ENCODE data around the gene ZBTB40. TPM values are rescaled to one million over a fixed set of nuclear protein-coding genes. Genes with fewer than 3 reads are reported as not detected.

The ZBTB40 gene
- total and polyA plus RNA-seq, 10 of the 15 experiments (the other 5 are each of a cell fraction or from before 2014, with no cell fraction given) = 1.9 to 14.4 (median 9.0) TPM

DNA sequence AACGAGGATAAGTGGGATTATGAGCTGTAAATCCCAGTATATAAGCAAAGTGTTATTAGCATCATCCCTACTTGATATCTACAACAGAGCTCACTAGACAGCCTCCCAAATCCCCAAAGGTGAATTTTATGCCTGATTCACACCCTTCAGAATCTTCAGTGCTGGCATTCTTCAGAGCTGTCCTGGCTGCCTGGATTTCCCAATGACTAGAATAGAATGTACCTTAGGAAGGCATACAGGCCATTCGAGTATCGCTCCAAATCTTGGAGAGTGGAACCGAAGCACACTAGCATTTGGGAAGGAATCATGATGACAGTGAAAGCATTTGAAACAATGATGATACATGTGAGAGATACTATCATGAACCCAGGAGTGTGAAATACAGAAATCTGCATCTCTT is 22.3 kb downstream of the ZBTB40 start:
- no peak overlapping the region for H2AFZ ChIP-seq (ENCODE audit: control insufficient read depth, low read depth, low read length)
- TF ChIP-seq RCOR1 (conservative IDR thresholded peaks at IDR 0.05; ENCODE audit: low read depth, low read length) (no peak), CHD2 (IDR thresholded peaks at IDR 0.05; ENCODE audit: borderline replicate concordance, low read depth, low read length) (no peak), FOS (IDR thresholded peaks at IDR 0.05; ENCODE audit: borderline replicate concordance, extremely low read depth, insufficient read length) (no peak), RELA (IDR thresholded peaks at IDR 0.05; ENCODE audit: borderline replicate concordance, partially characterized antibody) (no peak), GATAD2B (conservative IDR thresholded peaks at IDR 0.05; ENCODE audit: low read depth) (no peak), SREBF2 (IDR thresholded peaks at IDR 0.05; ENCODE audit: low read length) (no peak), IKZF1 (conservative IDR thresholded peaks at IDR 0.05) (no peak), BACH1 (IDR thresholded peaks at IDR 0.05; ENCODE audit: borderline replicate concordance) (no peak), STAT1 (conservative IDR thresholded peaks at IDR 0.05) (no peak)
- TF ChIP-seq, protein P1, sequence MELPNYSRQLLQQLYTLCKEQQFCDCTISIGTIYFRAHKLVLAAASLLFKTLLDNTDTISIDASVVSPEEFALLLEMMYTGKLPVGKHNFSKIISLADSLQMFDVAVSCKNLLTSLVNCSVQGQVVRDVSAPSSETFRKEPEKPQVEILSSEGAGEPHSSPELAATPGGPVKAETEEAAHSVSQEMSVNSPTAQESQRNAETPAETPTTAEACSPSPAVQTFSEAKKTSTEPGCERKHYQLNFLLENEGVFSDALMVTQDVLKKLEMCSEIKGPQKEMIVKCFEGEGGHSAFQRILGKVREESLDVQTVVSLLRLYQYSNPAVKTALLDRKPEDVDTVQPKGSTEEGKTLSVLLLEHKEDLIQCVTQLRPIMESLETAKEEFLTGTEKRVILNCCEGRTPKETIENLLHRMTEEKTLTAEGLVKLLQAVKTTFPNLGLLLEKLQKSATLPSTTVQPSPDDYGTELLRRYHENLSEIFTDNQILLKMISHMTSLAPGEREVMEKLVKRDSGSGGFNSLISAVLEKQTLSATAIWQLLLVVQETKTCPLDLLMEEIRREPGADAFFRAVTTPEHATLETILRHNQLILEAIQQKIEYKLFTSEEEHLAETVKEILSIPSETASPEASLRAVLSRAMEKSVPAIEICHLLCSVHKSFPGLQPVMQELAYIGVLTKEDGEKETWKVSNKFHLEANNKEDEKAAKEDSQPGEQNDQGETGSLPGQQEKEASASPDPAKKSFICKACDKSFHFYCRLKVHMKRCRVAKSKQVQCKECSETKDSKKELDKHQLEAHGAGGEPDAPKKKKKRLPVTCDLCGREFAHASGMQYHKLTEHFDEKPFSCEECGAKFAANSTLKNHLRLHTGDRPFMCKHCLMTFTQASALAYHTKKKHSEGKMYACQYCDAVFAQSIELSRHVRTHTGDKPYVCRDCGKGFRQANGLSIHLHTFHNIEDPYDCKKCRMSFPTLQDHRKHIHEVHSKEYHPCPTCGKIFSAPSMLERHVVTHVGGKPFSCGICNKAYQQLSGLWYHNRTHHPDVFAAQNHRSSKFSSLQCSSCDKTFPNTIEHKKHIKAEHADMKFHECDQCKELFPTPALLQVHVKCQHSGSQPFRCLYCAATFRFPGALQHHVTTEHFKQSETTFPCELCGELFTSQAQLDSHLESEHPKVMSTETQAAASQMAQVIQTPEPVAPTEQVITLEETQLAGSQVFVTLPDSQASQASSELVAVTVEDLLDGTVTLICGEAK (IDR thresholded peaks at IDR 0.05; ENCODE audit: borderline replicate concordance) = no peak
- TF ChIP-seq, protein P2, sequence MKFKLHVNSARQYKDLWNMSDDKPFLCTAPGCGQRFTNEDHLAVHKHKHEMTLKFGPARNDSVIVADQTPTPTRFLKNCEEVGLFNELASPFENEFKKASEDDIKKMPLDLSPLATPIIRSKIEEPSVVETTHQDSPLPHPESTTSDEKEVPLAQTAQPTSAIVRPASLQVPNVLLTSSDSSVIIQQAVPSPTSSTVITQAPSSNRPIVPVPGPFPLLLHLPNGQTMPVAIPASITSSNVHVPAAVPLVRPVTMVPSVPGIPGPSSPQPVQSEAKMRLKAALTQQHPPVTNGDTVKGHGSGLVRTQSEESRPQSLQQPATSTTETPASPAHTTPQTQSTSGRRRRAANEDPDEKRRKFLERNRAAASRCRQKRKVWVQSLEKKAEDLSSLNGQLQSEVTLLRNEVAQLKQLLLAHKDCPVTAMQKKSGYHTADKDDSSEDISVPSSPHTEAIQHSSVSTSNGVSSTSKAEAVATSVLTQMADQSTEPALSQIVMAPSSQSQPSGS (IDR thresholded peaks at IDR 0.05; ENCODE audit: low read length) = no peak
- WGBS (ENCODE audit: insufficient coverage, insufficient replicate concordance, low lambda C conversion rate, missing lambda C conversion rate) = 97% methylated on average over 4 of the region's 4 CpGs
- ATAC-seq (no peak), FAIRE-seq (no peak), DNase-seq (ENCODE audit: low read depth, low spot score) (no peak)
- H3K27ac ChIP-seq (ENCODE audit: control insufficient read depth, insufficient read depth) = no peak overlapping the region
- H3K4me1 ChIP-seq (ENCODE audit: control insufficient read depth, insufficient read depth, low read length) = no peaks in the 10 kb centered on the region
- SMC1A ChIA-PET (ENCODE audit: uncharacterized antibody, unreplicated experiment) = interaction anchor here (0.9 kb wide), 1 partner anchor 16 kb away, joined by 3 read pairs; no protein-coding TSS in a partner anchor
- no peaks in the 10 kb centered on the region for H3K27me3 ChIP-seq (replicated peaks in 1 of 2; ENCODE audit: control insufficient read depth in 2 of 2, insufficient read depth in 2 of 2, low read length in 1 of 2)
- intact Hi-C loops (cut with micrococcal nuclease; ENCODE audit: unreplicated experiment) (no loop called here), in situ Hi-C loops (cut with MboI) (no loop called here)
- POLR2A ChIA-PET = no interaction called here
- H3K4me2 ChIP-seq (ENCODE audit: control insufficient read depth, insufficient read depth) = no peak overlapping the region
- RAD21 ChIA-PET (ENCODE audit: unreplicated experiment) = no interaction called here
- H3K79me2 ChIP-seq (ENCODE audit: control insufficient read depth, insufficient read depth, low read length) = no peaks in the 10 kb centered on the region; the same call in 1 of the 2 replicates
- no peaks in the 10 kb centered on the region for H3K9me3 ChIP-seq (replicated peaks; ENCODE audit: control insufficient read depth, insufficient read depth, low read length)
- CTCF ChIA-PET = no interaction called here
- H3K9ac ChIP-seq (ENCODE audit: control insufficient read depth, insufficient read depth, low read length) = no peak overlapping the region
- H3K4me3 ChIP-seq = no peak overlapping the region
- no TSS peak for BruUV-seq (replicated peaks)
- H3K36me3 ChIP-seq (ENCODE audit: control insufficient read depth in 2 of 2, insufficient read depth in 2 of 2, low read length in 1 of 2) = no peaks in the 10 kb centered on the region; a peak in 2 of 4 replicates
- no peaks in the 10 kb centered on the region for H4K20me1 ChIP-seq (ENCODE audit: control insufficient read depth, insufficient read depth)

Data from GM12878 (cell line).